RWPE1 (cell line): ENCODE measurements around the gene WDR45B.
A peak's percentile ranks its signal among the peaks of the same experiment; 100 is the strongest.

Experiments
- CTCF ChIA-PET: fragments of 350-600 bp; sonication (Branson Sonifier 250); formaldehyde crosslinking; extraction: SDS; loops from one replicate; lab custom pipeline; 2021; lab: Yijun Ruan, JAX
- POLR2A ChIA-PET: fragments of 400-600 bp; formaldehyde crosslinking; extraction: SDS; loops from one replicate; lab custom pipeline; 2020; ENCODE audit warnings: antibody characterized with exemption; ENCODE audit not compliant: low non-redundant PET; lab: Yijun Ruan, JAX
- DNase-seq: peaks from one replicate; pipeline ENCODE4 v3.0.0; 2012; ENCODE audit warnings: low spot score
- H3K27ac ChIP-seq: fragments of 450-650 bp; 2 replicates; pipeline ENCODE4 v1.5.1; 2017
- TF ChIP-seq, protein P1 (sequence below): fragments of 450-650 bp; conservative IDR thresholded peaks from 2 replicates; pipeline ENCODE4 v1.5.1; 2017; ENCODE audit warnings: low read depth, mild to moderate bottlenecking

The WDR45B gene

DNA sequence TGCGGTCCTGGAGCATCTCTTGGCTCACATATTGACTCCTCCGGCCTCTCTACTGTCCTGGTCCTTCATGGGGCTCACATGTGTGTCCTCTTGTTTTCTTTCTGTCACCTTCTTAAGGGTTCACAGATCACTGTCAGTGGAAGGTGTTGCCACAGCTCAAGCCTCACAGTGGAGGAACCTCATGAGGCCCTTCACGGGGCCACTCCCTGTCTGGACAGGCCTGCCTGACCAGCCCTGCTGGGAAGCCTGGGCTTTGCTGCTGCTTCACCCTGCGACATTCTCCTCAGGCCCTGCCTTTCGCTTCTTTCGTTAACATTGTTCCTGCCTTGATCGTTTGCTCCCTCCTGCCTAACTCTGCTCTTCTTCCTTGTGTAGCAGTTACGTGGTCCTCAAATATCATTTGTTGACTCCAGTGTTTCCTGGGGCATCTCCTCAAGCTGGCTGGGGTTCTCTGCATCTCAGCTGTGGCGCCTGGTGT, 55.9 kb downstream of the WDR45B start:
- H3K27ac ChIP-seq, result peak overlapping the region; percentile 97
- TF ChIP-seq, protein P1, sequence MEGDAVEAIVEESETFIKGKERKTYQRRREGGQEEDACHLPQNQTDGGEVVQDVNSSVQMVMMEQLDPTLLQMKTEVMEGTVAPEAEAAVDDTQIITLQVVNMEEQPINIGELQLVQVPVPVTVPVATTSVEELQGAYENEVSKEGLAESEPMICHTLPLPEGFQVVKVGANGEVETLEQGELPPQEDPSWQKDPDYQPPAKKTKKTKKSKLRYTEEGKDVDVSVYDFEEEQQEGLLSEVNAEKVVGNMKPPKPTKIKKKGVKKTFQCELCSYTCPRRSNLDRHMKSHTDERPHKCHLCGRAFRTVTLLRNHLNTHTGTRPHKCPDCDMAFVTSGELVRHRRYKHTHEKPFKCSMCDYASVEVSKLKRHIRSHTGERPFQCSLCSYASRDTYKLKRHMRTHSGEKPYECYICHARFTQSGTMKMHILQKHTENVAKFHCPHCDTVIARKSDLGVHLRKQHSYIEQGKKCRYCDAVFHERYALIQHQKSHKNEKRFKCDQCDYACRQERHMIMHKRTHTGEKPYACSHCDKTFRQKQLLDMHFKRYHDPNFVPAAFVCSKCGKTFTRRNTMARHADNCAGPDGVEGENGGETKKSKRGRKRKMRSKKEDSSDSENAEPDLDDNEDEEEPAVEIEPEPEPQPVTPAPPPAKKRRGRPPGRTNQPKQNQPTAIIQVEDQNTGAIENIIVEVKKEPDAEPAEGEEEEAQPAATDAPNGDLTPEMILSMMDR, result no peak
- CTCF ChIA-PET, result no interaction called here
- POLR2A ChIA-PET, result no interaction called here
- DNase-seq, result no peak

DNA sequence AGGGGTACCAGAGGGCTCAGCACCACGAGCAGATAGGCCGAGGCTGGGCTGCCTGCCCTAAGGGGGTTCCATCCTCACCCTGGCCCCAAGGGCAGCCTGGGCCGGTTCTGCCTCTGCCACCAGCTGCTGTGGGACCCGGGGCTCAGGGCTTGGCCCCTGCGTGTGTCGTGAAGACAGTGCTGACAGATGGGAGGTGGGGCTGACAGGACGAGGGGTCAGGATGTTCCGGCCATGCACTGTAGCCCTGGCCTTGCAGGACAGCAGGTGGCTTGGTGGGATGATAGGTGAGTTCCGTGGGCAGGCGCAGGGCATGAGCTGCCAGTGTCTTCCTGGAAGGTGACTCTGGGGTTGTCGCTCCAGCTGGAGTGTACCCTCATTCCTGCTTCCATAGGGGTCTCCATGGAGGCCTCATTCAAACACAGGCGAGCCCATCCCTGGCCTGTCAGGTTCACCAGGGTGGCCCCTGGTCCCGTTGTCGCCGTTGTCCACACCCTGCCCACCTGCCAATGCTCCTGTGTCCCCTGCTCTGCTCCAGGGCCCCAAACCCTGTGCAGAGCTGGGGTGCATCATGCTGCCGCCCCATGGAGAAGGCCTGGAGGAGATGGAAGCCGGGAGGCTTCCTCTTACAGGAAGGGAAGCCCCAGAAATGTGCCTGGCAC, 57.2 kb downstream of the WDR45B start:
- TF ChIP-seq, protein P1, result no peak
- DNase-seq, result no peak
- ChIA-PET POLR2A (no interaction called here), CTCF (interaction anchor here (1.1 kb wide), 1 partner anchor 206 kb away, joined by 5 read pairs; no protein-coding TSS in a partner anchor)
- H3K27ac ChIP-seq, result peak overlapping the region; percentile 97

DNA sequence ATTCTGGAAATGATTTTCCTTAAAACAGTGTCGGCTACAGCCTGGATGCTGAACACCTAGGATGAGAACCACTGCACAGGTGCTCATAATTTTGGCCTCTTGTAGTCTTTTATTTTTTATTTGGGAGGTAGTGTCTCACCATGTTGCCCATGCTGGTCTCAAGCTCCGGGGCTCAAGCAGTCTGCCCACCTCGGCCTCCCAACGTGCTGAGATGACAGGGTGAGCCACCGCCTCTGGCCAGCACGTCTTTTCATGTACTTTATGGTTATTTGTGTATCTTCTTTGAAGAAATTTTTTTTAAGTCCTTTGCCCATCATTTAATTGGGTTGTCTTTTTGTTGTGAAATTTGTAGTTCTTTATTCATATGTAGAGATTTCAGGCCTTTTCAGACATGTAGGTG, 58.0 kb downstream of the WDR45B start:
- POLR2A ChIA-PET, result no interaction called here
- H3K27ac ChIP-seq, result peak overlapping the region; percentile 97
- TF ChIP-seq, protein P1, result no peak
- no peak for DNase-seq
- CTCF ChIA-PET, result interaction anchor here (1.1 kb wide), 1 partner anchor 205 kb away, joined by 5 read pairs; no protein-coding TSS in a partner anchor

DNA sequence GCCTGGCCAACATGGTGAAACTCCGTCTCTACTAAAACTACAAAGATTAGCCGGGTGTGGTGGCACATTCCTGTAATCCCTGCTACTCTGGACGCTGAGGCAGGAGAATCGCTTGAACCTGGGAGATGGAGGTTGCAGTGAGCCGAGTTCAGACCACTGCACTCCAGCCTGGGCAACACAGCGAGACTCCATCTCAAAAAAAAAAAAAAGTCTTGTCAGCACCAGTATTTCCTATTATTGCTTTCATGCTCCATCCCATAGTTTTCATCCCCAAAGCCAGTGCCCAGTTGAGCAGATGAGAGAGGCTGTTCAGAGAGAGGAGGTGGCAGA, 58.4 kb downstream of the WDR45B start:
- CTCF ChIA-PET, result no interaction called here
- no peak for DNase-seq
- POLR2A ChIA-PET, result no interaction called here
- TF ChIP-seq, protein P1, result no peak
- H3K27ac ChIP-seq, result peak overlapping the region; percentile 97

DNA sequence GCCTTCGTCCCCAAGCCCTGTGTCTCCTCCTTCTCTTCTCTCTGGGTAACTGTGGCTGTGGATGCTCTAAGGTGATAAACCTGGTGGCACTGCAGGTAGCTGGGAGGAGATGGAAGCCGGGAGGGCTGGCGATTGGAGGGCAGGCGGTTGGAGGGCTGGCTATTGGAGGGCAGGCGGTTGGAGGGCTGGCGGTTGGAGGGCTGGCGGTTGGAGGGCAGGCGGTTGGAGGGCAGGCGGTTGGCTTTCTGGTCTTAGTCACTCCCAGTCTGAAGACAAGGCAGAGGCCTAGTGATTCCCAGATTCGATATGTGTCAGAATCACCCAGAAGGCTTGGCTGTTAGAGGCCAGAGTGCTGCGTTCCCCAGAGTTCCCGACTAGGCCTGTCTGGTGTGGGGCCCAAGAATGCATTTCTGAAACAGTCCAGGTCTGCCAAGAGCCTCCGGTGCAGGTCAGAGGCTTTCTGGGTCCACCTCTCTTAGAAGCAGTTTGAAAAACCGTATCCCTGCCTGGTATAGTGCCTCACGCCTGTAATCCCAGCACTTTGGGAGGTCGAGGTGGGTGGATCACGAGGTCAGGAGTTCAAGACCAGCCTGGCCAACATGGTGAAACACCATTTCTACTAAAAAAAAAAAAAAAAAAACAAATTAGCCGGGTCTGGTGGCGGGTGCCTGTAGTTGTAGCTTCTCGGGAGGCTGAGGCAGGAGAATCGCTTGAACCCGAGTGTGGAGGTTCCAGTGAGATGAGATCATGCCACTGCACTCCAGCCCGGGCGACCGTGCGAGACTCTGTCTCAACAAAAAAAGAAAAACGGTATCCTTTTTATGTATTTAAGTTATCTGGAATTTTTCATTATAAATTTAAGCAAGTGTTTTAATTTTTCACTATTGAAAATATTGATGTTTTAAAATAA, 59.7 kb downstream of the WDR45B start:
- peak overlapping the region; percentile 49 for H3K27ac ChIP-seq
- CTCF ChIA-PET, result no interaction called here

More for the DNA sequence above, 59.7 kb downstream of the WDR45B start:
- TF ChIP-seq, protein P1, result no peak
- DNase-seq, result no peak
- POLR2A ChIA-PET, result interaction anchor here (0.6 kb wide), 1 partner anchor 152 kb away, joined by 6 read pairs; no protein-coding TSS in a partner anchor
